K562 (cell line): ENCODE measurements around the gene SPTBN4. TPM values are rescaled to one million over a fixed set of nuclear protein-coding genes. Genes with fewer than 3 reads are reported as not detected.

Experiments
- CBFA2T3 ChIP-seq: fragments of 450-650 bp; IDR thresholded peaks from 2 replicates; pipeline ENCODE4 v1.6.1; 2017
- ELF4 ChIP-seq: fragments of 450-650 bp; formaldehyde crosslinking; IDR thresholded peaks from 2 replicates; pipeline ENCODE4 v1.4.0; 2022; ENCODE audit warnings: missing genetic modification characterization
- MITF ChIP-seq: IDR thresholded peaks from 2 replicates; pipeline ENCODE4 v1.6.1; 2014; ENCODE audit warnings: antibody characterized with exemption
- PCBP1 ChIP-seq: fragments of 200-400 bp; formaldehyde crosslinking; IDR thresholded peaks from 2 replicates; pipeline ENCODE4 v1.6.1; 2018; ENCODE audit warnings: mild to moderate bottlenecking, low read depth, low read length; ENCODE audit not compliant: poor library complexity, severe bottlenecking
- SAFB2 ChIP-seq: fragments of 200-400 bp; formaldehyde crosslinking; IDR thresholded peaks from 2 replicates; pipeline ENCODE4 v1.6.1; 2018; ENCODE audit warnings: borderline replicate concordance, low read length, low read depth, moderate library complexity; ENCODE audit not compliant: severe bottlenecking
- SMARCE1 ChIP-seq: fragments of 450-650 bp; IDR thresholded peaks from 2 replicates; pipeline ENCODE4 v1.7.1; 2016; ENCODE audit warnings: mild to moderate bottlenecking
- ZFX ChIP-seq: sonication (generic); formaldehyde crosslinking; IDR thresholded peaks from 2 replicates; pipeline ENCODE4 v1.8.0; 2022; ENCODE audit warnings: mild to moderate bottlenecking, missing genetic modification reagents, moderate library complexity
- ZNF431 ChIP-seq: sonication (generic); formaldehyde crosslinking; IDR thresholded peaks from 2 replicates; pipeline ENCODE4 v1.8.0; 2022; ENCODE audit warnings: mild to moderate bottlenecking, missing genetic modification reagents
- ZNF609 ChIP-seq: sonication (generic); formaldehyde crosslinking; IDR thresholded peaks from 2 replicates; pipeline ENCODE4 v1.8.1; 2023; ENCODE audit warnings: missing genetic modification reagents, mild to moderate bottlenecking, borderline replicate concordance
- polyA plus RNA-seq, 8 experiments: library from polyadenylated mRNA; depleted of rRNA in 4 of 8; stranded (reverse) in 5 of 8; unstranded in 3 of 8; fragments of >200 nt; fragmentation: Nextera tagmentation in 2 of 8; fragmentation: Illumina TruSeq in 1 of 8; extraction: Ambion mirVana in 2 of 8; extraction: Trizol in 1 of 8; gene quantifications; 2 replicates each; pipeline versions ENCODE4 v1.2.1 to v1.2.3, GENCODE V29; 2011 to 2014; ENCODE audit warnings: inconsistent platforms in 1 of 8, missing spikeins in 1 of 8
- total RNA-seq, 7 experiments: library from RNA; depleted of rRNA in 6 of 7; stranded (reverse); fragments of >200 nt in 6 of 7; fragmentation: Illumina TruSeq in 2 of 7; extraction: Trizol in 2 of 7; gene quantifications; 2 replicates each; pipeline versions ENCODE4 v1.2.1 to v1.2.3, GENCODE V29; 2011 to 2021; ENCODE audit warnings: low replicate concordance in 1 of 7
- TF ChIP-seq, protein P1 (sequence below): IDR thresholded peaks from 2 replicates; pipeline ENCODE4 v1.6.1; 2016; ENCODE audit warnings: missing genetic modification characterization, missing compliant biosample characterization

Gene SPTBN4
- total and polyA plus RNA-seq, 9 of the 15 experiments (the other 6 are each of a cell fraction or from before 2014, with no cell fraction given): 0.01 to 1.5 (median 0.86) TPM

DNA sequence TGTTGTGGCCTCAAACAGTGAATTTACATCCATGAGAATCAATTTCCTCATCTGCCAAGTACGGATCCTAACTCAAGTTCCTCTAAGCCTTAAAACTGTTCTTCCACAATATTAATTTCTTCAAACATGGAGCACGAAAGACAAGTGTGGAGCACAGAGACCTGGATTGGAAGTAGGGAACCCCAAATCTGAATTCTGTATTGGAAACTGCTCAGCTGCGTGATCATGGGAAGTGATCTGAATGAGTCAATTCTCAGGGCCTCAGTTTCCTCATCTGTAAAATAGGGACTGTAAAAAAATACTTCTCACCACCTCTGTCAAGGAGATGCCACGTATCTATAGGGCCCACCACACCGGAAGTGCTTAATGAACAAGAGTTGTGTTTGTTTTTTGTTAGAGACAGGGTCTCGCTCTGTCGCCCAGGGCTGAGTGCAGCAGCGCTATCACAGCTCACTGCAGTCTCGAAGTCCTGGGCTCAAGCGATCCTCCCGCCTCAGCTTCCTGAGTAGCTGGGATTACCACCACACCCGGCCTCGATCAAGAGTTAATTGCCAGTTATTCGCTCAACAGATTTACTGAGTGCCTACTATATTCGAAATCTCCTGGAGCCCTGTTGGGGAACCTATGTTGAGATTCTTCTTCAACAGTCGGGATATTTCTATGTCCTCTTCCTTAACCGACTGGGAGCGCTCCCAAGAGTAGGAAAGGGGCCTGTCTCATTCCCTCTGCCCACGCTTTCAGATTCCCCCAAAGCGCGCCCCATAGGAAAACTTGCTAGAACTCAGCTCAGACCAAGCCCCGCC, 24.3 kb upstream of the SPTBN4 start (continued):
- TF ChIP-seq ZNF431 (CRISPR knock-in tag) (peak; percentile 18; the same call in 1 of the 2 replicates), PCBP1 (no peak), SMARCE1 (no peak), CBFA2T3 (0 out of 2 replicates have a peak, but pooled peaks have one; percentile 8), ZFX (peak; percentile 30; the same call in 1 of the 2 replicates), MITF (no peak), ZNF609 (CRISPR knock-in tag) (peak; percentile 55; the same call in 1 of the 2 replicates), SAFB2 (no peak), ELF4 (CRISPR knock-in tag) (no peak)
- TF ChIP-seq, protein P1, sequence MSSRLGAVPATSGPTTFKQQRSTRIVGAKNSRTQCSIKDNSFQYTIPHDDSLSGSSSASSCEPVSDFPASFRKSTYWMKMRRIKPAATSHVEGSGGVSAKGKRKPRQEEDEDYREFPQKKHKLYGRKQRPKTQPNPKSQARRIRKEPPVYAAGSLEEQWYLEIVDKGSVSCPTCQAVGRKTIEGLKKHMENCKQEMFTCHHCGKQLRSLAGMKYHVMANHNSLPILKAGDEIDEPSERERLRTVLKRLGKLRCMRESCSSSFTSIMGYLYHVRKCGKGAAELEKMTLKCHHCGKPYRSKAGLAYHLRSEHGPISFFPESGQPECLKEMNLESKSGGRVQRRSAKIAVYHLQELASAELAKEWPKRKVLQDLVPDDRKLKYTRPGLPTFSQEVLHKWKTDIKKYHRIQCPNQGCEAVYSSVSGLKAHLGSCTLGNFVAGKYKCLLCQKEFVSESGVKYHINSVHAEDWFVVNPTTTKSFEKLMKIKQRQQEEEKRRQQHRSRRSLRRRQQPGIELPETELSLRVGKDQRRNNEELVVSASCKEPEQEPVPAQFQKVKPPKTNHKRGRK: no peak
